Measurements from ENCODE around the gene NR0B2.
"Not testable (repeated sequence)": the region's sequence is repeated elsewhere in the genome, so short reads cannot be mapped to it uniquely, and the experiment has no call there.

Gene NR0B2

DNA sequence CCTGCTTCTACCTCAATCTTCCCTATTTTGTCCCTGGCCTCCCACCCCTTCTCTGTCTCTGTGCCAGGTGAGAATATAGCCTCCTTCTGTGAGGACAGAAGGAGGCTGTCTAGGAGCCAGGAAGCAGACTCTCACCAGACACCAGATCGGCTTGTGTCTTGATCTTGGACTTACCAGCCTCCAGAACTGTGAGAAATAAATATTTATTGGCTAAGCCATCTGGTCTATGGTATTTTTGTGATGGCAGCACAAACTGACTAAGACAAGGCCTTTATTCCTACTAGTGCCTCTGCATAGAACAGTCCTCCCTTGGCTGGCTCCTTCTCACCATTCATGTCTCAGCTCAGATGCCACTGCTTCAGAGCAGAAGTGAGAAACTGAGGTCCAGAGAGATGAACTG, 25.5 kb downstream of the NR0B2 start:
- FAIRE-seq: no peak

DNA sequence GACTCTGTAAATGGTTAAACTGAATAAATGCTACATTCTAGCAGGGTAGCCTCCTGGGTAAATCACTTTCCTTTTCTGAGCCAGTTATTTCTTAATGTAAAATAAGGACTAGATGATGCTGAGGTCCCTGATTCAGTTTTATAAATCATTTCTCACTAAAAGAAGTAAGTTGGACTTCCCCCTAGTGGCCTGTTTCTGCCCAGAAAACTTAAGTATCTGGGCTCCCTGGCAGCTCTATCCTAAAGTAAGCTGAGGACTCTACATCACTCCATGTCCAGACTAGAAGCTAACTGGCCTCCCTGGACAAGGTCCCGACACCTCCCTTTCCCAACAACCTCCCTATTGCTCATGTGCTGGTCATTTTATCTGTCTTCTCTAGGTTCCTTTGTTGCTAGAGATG, 26.6 kb downstream of the NR0B2 start:
- no peak for FAIRE-seq

DNA sequence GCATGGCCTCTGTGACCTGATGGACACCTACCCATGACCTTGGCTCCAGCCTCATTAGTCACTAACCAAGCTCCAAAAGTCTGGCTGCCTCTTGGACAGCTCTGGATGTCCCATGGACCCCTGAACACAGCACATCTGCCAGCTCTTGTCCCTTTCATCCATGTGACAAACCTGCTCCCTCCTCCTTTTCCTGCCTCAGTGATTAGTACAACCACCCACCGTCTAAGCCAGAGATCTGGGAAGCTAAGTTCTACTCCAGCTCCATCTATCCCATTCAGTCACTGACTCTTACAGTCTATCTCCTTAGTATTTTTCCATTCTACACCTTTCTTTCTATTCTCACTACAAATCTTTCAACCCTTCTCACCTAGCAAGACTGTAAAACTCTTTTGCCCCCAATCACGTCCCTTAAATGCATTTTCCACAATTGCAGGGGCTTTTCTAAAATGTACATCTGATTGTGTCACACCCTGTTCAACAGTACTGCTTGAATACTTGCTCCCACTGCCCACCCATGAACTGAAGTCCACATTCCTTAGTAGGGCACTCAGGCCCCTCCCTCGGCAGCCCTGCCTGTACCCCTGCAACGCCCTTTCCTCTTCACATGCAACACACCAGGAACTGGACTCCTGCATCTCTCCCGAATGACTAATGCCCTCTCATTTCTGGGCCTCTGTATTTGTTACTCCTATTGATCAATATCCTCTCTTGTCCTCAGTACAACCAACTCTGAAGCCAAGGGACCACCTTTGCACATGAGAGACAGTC, 30.9 kb downstream of the NR0B2 start:
- no peak for FAIRE-seq

DNA sequence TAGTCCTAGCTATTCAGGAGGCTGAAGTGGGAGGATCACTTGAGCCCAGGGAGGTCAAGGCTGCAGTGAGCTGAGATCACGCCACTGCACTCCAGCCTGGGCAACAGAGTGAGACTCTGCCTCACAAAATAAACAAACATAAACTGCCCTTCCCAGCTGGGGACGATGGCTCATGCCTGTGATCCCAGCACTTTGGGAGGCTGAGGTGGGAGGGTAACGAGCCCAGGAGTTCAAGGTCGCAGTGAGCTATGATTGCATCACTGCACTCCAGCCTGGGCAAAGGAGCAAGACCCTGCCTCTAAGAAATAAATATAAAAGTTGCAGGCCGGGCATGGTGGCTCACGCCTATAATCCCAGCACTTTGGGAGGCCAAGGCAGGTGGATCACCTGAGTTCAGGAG, 32.2 kb downstream of the NR0B2 start:
- not testable (repeated sequence) for FAIRE-seq

DNA sequence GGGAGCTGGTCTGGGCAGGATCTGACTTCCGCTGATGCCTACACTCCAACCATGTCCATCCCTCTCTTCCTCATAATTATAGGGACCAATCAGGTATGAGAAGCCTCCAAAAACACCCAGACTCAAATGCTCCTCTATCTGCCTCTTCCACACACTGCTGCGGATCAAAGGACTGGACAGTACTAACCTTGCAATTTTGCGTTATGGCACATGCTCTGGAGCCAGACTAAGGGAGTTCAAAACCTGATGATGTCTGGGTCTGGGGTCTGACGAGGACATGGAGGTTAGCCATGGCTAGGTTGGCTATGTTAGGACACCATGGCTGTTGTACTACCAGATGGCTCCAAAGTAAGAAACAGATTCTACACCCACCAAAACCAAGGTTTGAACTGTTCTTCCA, 34.0 kb downstream of the NR0B2 start:
- no peak for FAIRE-seq

DNA sequence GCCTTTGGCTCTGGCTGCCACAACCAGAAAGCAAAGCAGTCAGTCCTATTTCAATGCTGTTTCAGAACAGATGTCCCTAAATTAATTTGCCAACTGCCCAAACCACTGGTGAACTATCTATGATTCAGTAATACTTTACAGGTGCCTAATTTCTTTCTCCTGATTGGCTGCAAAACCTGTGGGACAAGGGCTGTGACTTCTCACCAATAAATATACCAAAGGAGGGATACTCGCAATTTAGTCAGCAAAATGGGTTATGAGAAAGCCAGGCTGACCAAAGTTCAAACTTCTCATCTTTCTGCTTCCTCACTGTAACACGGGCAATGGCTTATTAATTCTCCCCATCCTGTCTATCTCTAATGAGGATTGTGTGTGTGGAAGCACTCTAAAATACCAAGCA, 36.4 kb downstream of the NR0B2 start:
- FAIRE-seq: no peak

DNA sequence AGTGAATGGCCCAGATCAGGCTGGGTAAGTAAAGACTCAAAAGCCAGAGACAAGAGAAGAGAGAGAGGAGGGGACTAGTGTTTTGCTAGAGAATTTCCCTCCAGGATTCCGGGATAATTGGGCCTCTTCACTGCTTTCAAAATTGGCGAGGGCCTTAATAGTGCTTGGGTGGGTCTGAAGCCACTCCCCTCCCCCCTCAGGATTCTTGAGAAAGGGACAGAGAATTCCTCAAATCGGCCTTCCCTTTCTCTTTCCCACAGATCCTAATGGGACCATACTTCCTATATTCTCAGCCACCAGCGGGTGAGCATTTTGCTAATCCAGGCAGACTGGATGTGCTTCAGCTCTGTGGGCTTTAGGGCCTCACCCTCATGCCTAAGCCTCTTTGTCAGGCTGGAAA, 38.9 kb downstream of the NR0B2 start:
- FAIRE-seq: no peak

DNA sequence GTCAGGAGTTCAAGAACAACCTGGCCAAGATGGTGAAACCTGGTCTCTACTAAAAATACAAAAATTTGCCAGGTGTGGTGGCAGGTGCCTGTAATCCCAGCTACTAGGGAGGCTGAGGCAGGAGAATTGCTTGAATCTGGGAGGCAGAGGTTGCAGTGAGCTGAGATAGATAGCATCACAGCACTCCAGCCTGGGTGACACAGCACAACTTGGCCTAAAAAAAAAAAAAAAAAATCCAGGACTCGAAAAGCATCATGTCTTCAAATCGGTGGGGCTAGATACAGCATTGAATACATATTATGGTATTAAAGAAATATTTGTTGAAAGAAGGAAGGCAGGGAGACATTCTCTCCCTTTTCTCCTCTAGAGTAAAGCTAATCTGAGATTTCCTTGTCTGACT, 40.7 kb downstream of the NR0B2 start:
- FAIRE-seq: not testable (repeated sequence)

DNA sequence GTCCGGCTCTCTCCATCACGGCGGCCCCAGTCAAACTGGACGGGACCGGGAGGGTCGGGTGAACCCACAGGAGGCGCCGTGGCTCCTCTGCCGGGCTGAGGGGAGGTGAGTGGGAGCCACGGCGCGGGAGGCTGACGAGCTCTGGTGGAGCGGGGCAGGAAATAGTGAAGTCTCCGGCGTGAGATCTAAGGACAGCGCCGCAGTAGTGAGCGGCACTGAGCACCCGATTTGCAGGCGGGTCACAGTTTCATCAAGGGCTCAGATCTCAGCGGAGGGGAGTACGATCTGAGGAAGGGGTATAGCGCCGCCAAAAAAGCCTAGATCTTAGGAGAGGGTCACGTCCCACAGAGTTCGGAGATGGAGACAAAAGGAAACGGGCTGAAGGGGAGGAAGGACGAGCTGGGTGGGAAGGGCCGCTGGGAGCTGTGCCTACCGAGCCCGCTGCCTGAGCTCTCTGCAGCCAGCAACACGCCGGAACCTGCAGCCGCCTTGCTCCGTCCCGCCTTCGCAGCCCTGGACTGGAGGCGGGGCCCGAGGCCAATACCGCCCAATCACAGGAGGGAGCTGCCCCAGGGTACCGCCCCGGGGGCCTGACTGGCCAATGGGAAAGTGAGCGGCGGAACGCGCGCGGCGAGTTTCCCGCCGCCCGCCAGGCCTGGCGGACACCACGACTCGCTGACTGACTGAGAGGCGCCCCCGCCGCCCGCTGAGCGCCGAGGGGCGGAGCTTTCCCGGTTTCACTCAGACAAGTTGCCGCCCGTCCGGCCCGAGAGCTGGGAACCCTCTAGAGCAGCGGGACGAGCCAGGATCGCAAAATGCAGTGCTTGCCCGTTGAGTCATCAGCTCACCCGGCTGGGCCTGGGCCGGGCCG, 48.9 kb downstream of the NR0B2 start:
- peak; percentile 98 for FAIRE-seq

DNA sequence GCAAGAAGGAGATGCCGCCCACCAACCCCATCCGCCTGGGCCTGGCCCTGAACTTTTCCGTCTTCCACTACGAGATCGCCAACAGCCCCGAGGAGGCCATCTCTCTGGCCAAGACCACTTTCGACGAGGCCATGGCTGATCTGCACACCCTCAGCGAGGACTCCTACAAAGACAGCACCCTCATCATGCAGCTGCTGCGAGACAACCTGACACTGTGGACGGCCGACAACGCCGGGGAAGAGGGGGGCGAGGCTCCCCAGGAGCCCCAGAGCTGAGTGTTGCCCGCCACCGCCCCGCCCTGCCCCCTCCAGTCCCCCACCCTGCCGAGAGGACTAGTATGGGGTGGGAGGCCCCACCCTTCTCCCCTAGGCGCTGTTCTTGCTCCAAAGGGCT, 50.1 kb downstream of the NR0B2 start:
- no peak for FAIRE-seq

DNA sequence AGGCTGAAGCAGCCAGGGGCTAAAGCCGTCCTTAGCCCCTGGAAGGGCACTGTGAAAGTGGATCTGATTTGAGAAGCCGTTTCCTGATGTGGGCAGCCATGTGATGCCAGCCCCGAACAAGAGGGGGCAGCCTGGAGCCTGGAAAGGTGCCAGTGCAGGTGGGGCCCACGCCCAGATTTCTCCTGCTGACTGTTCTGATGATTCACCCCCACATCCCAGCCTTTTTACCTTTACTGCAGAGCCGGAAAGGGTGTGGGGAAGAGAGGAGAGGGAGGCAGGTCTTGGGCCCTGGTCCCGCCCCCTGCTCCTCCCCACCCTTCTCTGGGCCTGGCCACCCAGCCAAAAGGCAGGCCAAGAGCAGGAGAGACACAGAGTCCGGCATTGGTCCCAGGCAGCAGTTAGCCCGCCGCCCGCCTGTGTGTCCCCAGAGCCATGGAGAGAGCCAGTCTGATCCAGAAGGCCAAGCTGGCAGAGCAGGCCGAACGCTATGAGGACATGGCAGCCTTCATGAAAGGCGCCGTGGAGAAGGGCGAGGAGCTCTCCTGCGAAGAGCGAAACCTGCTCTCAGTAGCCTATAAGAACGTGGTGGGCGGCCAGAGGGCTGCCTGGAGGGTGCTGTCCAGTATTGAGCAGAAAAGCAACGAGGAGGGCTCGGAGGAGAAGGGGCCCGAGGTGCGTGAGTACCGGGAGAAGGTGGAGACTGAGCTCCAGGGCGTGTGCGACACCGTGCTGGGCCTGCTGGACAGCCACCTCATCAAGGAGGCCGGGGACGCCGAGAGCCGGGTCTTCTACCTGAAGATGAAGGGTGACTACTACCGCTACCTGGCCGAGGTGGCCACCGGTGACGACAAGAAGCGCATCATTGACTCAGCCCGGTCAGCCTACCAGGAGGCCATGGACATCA, 50.7 kb downstream of the NR0B2 start, which contains the start of gene SFN:
SFN (plus strand) TSS at position 369 of the 904 bp plus-strand sequence; CDS start at position 433, 64 bp downstream.
- FAIRE-seq: peak; percentile 99

DNA sequence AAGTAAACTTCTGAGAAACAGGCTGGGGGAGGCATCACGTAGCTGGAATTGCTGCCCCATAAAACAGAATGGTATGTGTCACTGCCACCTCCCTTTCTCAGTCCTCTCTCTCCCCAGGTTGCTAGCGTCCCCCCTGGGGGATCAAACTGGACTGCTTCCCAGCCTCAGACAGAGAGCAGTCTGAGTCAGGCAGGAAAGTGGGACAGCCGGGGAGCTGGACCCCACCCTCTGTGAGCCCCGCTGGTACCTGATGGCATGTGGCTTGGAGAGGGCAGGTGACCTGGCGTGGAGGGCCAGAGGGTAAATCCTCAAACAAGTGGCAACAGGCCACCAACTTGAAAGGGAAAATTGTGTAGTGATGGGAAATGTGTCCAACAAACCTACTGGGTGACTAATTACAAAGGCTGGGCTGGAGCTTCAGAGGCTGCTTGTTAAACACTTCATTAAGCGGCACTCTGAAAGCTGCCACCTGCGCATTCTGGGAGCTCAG, 51.8 kb downstream of the NR0B2 start:
- FAIRE-seq: no peak
